GM12873 (cell line): ENCODE results near the gene MT1HL1.

ENCODE experiments used
- TF ChIP-seq, protein P1 (sequence below): IDR thresholded peaks from 2 replicates; pipeline ENCODE4 v1.5.1; 2012; ENCODE audit warnings: low read depth, mild to moderate bottlenecking, moderate library complexity, low read length, control low read depth; ENCODE audit not compliant: insufficient read depth; ENCODE audit errors: missing control alignments

Gene MT1HL1

DNA sequence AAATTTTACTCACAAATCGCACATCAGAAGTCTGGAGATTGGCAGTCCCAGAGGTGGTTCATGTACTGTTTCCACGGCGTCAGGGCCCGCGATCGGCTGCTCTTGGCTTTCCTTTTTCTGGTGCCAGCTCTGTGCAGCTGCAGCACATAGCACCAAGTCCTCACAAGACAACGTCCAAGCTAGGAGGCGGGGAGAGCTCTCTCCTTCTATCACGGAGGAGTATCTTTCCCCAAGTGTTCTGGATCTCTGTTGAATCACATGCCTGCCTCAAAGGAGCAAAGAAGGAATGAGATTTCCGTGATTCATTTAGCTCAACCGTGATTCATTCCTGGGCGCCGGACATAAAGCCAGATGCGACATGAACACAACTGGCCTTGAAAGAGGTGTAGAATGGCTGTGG is 25.5 kb downstream of the MT1HL1 start:
- TF ChIP-seq, protein P1, sequence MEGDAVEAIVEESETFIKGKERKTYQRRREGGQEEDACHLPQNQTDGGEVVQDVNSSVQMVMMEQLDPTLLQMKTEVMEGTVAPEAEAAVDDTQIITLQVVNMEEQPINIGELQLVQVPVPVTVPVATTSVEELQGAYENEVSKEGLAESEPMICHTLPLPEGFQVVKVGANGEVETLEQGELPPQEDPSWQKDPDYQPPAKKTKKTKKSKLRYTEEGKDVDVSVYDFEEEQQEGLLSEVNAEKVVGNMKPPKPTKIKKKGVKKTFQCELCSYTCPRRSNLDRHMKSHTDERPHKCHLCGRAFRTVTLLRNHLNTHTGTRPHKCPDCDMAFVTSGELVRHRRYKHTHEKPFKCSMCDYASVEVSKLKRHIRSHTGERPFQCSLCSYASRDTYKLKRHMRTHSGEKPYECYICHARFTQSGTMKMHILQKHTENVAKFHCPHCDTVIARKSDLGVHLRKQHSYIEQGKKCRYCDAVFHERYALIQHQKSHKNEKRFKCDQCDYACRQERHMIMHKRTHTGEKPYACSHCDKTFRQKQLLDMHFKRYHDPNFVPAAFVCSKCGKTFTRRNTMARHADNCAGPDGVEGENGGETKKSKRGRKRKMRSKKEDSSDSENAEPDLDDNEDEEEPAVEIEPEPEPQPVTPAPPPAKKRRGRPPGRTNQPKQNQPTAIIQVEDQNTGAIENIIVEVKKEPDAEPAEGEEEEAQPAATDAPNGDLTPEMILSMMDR = no peak

GRCh38 chr1:236975461-236975860 is 28.8 kb downstream of the MT1HL1 start:
- TF ChIP-seq, protein P1 = no peak

DNA sequence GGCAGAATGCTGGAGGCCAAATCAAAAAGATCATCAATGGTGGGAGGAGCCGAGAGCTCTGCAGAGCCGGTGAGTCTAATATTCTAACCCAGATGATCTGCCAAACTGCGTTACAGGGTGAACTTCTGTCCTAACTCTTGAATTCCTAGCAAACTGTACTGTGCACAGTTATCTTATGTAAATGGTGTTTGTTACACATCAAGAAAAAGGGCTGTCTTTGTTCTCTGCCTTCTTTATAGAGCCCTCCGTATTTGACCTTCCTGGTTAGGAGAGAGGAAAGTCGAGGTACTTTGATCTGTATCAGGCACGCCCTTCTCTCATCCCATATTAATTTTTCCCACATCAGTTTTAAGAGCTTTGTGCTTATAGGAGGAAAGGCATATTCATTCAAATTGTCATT is 37.6 kb downstream of the MT1HL1 start:
- TF ChIP-seq, protein P1 = no peak

DNA sequence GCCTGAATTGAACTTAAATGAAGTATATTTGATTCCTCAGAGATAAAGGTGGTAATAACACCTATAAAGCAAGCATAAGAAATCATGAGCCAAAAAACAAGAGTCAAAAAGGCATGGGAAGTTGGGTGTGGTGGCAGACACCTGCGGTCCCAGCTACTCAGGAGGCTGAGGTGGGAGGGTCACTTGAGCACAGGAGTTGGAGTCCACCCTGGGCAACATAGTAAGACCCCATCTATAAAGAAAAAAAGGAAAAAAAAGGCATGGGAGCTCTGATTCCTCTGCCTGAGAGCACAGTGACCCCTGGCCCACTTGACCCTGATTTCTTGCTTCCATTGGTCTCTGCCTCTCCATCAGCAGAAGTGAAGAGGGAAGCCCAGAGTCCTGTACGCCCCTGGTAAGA is 40.3 kb downstream of the MT1HL1 start:
- TF ChIP-seq, protein P1 = no peak

DNA sequence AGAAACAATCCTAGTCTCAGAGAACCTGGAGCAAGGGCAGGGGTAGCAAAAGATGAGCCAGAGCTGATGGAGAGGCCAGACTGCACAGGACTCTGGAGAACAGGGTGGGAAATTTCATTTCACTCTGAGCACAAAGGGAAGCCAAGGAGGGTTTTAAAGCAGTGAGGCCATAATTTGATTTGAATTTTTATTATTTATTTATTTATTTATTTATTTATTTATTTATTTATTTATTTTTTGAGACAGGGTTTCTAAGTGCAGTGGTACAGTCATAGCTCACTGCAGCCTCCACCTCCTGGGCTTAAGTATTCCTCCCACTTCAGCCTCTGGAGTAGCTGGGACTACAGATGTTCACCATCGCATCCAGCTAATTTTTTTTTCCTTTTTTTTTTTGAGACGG is 45.1 kb downstream of the MT1HL1 start:
- TF ChIP-seq, protein P1 = no peak

- TF ChIP-seq, protein P1 = no peak
These were observed 47.0 kb downstream of the MT1HL1 start for GRCh38 chr1:236957235-236957634.
